Mononuclear cell (primary cell): ENCODE data around the gene RNF121. TPM values are rescaled to one million over a fixed set of nuclear protein-coding genes. Genes with fewer than 3 reads are reported as not detected.
A peak's percentile ranks its signal among the peaks of the same experiment; 100 is the strongest.
"Not testable (repeated sequence)": the region's sequence is repeated elsewhere in the genome, so short reads cannot be mapped to it uniquely, and the experiment has no call there.

Experiments used
- H3K27me3 ChIP-seq: 2 replicates; pipeline ENCODE4 v1.6.0; 2011; ENCODE audit warnings: low read length, control low read depth; ENCODE audit not compliant: insufficient read depth
- H3K4me1 ChIP-seq: 2 replicates; pipeline ENCODE4 v1.5.1; 2011; ENCODE audit warnings: mild to moderate bottlenecking, low read length, control low read depth; ENCODE audit not compliant: insufficient read depth
- H3K4me3 ChIP-seq: 2 replicates; pipeline ENCODE4 v1.5.1; 2011; ENCODE audit warnings: mild to moderate bottlenecking, low read length, moderate library complexity
- H3K9me3 ChIP-seq: 2 replicates; pipeline ENCODE4 v1.5.1; 2011; ENCODE audit warnings: low read depth, mild to moderate bottlenecking, control low read depth, low read length
- total RNA-seq: library from RNA; depleted of rRNA; stranded (reverse); fragments of >200 nt; gene quantifications from one replicate; pipeline ENCODE4 v1.2.3, GENCODE V29; 2012

Gene RNF121
- 3.0 TPM for total RNA-seq

DNA sequence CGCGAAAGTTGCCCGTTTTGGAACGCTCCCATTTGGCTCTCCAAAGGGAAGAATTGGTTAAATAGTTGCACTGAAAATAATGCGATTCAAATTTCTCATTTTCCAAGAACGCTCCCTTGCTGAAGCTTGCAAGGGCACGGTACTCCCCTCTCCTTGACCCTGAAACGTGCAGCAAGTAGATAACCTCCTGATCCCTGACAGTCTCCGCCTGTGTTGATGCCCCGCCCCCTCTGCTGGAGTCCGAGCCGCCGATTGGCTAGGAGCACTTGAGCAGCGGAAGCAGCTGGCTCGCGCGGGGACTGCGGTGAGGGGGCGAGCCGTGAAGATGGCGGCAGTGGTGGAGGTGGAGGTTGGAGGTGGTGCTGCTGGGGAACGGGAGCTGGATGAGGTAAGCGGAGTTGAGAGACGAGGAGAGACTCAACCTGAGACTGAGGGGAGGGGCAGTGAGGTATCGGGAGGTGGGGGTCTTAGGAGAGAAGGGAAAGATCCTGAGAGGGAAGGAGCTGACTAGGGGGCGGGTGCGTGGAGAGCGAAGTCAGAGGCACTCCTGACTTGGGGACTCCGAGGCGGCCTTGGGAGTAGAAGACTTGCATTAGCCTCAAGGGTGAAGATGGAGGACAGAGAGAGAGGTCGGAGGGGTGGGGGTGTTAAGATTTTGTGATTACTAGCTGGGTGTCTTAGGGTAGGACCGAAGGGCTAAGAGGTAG is at the start of gene RNF121:
Gene RNF121 (plus strand): TSS at position 310 of the 707 bp plus-strand sequence. CDS start 16 bp downstream, at position 326.
- H3K27me3 ChIP-seq: no peaks in the 10 kb centered on the region
- H3K4me3 ChIP-seq: peak within 1 kb of the TSS; percentile 72
- no peaks in the 10 kb centered on the region for H3K9me3 ChIP-seq
- H3K4me1 ChIP-seq: peaks cover 26% of the 10 kb centered on the region

- not testable (repeated sequence) for H3K27me3 ChIP-seq, H3K4me1 ChIP-seq, H3K9me3 ChIP-seq, H3K4me3 ChIP-seq
These were observed 43.0 kb upstream of the RNF121 start for GRCh38 chr11:71885806-71886205.

DNA sequence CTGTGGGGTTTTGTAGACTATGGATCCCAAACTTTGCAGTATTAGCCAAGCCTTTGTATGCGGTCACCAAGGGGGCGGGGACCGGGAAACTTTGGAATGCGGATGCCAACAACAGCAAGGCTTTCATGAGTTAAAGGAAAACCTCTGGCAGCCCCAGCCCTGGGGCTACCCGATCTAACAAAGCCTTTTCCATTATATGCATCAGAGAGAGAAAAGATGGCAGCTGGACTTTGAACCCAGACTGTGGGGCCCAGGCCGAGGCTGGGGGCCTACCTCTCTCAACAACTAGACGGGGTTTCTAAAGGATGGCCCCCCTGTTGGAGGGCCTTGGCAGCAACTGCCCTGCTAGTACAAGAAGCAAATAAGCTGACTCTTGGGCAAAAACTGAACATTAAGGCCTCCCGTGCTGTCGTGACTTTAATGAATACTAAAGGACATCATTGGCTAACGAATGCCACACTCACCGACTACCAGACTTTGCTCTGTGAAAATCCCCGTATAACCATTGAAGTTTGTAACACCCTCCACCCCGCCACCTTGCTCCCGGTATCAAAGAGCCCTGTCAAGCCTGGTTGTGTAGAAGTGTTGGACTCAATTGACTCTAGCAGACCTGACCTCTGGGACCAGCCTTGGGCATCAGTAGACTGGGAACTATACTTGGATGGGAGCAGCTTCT is 40.4 kb upstream of the RNF121 start:
- H3K4me1 ChIP-seq, H3K27me3 ChIP-seq, H3K4me3 ChIP-seq, H3K9me3 ChIP-seq: not testable (repeated sequence)

- not testable (repeated sequence) for H3K4me3 ChIP-seq, H3K4me1 ChIP-seq, H3K9me3 ChIP-seq, H3K27me3 ChIP-seq
These were observed 39.5 kb upstream of the RNF121 start for GRCh38 chr11:71889181-71889872.

DNA sequence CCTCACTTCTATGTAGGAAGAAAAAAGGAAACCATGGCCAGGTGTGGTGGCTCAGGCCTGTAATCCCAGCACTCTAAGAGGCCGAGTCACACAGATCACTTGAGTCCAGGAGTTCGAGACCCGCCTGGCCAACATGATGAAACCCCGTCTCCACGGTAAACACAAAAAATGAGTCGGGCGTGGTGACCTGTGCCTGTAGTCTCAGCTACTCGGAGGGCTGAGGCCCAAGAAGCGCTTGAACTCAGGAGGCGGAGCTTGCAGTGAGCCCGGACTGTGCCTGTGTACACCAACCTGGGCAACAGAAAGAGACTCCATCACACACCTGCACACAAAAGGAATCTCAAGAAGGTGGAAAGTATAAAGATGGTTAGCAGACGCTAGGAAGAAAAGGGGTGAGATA is 32.9 kb upstream of the RNF121 start:
- Histone ChIP-seq H3K27me3 (no peaks in the 10 kb centered on the region), H3K4me1 (peaks cover 3% of the 10 kb centered on the region), H3K4me3 (no peak overlapping the region)

GRCh38 chr11:71901137-71901536 is 27.7 kb upstream of the RNF121 start:
- H3K9me3 ChIP-seq, H3K4me3 ChIP-seq, H3K27me3 ChIP-seq, H3K4me1 ChIP-seq: not testable (repeated sequence)

More for the DNA sequence above, 32.9 kb upstream of the RNF121 start:
- H3K9me3 ChIP-seq: no peaks in the 10 kb centered on the region

GRCh38 chr11:71908218-71908617 is 20.6 kb upstream of the RNF121 start:
- Histone ChIP-seq H3K4me3 (no peak overlapping the region), H3K27me3 (no peaks in the 10 kb centered on the region), H3K9me3 (no peaks in the 10 kb centered on the region), H3K4me1 (no peaks in the 10 kb centered on the region)

- H3K27me3 ChIP-seq, H3K4me1 ChIP-seq, H3K4me3 ChIP-seq, H3K9me3 ChIP-seq: not testable (repeated sequence)
These were observed 18.1 kb upstream of the RNF121 start for GRCh38 chr11:71910775-71911174.

GRCh38 chr11:71911321-71911985 is 17.4 kb upstream of the RNF121 start:
- H3K4me1 ChIP-seq, H3K9me3 ChIP-seq, H3K4me3 ChIP-seq, H3K27me3 ChIP-seq: not testable (repeated sequence)

DNA sequence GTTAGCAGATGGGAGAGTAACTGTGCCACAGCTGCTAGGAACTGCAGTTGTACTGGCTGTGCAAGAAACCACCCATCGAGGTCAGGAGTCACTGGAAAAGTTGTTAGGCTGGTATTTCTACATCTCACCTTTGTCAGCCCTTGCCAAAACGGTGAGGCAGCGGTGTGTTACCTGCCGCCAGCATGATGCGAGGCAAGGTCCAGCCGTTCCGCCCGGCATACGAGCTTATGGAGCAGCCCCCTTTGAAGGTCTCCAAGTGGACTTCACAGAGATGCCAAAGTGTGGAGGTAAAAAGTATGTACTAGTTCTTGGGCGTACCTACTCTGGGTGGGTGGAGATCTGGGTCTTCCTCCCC is 16.9 kb upstream of the RNF121 start:
- not testable (repeated sequence) for H3K4me3 ChIP-seq, H3K9me3 ChIP-seq, H3K4me1 ChIP-seq, H3K27me3 ChIP-seq

GRCh38 chr11:71913756-71914526 is 14.9 kb upstream of the RNF121 start:
- H3K9me3 ChIP-seq: no peaks in the 10 kb centered on the region
- H3K4me1 ChIP-seq: no peaks in the 10 kb centered on the region
- no peak overlapping the region for H3K4me3 ChIP-seq
- no peaks in the 10 kb centered on the region for H3K27me3 ChIP-seq

DNA sequence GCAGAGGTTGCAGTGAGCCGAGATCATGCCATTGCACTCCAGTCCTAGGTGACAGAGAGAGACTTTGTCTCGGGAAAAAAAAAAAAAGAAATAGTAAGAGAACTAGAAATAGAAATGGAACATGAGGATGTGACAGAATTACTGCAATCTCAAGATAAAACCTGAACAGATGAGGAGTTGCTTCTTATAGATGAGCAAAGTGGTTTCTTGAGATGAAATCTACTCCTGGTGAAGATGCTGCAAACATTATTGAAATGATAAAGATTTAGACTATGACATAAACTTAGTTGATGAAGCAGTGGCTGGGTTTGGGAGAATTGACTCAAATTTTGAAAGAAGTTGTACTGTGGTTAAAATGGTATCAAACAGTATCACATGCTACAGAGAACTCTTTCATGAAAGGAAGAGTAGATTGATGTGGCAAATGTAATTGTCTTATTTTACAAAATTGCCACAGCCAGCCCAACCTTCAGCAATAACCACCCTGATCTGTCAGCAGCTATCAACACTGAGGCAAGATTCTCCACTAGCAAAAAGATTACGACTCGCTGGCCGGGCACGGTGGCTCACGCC is 14.1 kb upstream of the RNF121 start:
- H3K9me3 ChIP-seq: no peaks in the 10 kb centered on the region
- H3K4me3 ChIP-seq: no peak overlapping the region
- no peaks in the 10 kb centered on the region for H3K27me3 ChIP-seq
- no peaks in the 10 kb centered on the region for H3K4me1 ChIP-seq

DNA sequence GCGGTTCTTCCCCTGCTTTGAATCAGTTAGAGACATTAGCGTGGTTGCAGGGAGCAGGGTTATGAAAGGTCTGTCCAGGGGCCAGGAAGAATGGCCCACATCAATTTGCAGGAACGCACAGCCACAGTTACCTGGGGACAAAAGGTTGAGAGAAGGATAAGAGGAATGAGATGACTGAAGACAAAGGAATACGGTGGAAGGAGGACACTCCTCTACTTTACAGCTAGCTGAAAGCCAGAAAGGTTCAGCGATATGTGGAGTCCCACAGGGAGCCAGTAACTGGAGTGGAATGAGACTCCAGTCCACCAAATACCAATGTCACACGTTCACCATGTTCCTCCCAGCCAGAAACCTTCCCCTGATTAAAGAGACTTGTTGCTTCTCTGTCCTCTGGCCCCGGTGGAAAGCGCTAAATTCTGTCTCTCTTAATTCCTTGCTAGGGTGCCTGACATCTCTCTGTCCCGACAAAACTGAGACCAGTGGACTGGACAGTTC is 11.2 kb upstream of the RNF121 start:
- H3K4me3 ChIP-seq: no peak overlapping the region
- no peaks in the 10 kb centered on the region for H3K4me1 ChIP-seq
- no peaks in the 10 kb centered on the region for H3K27me3 ChIP-seq
- H3K9me3 ChIP-seq: no peaks in the 10 kb centered on the region
